Fibroblast of skin of back (primary cell): ENCODE data around the gene CD276.
"Not testable (repeated sequence)": the region's sequence is repeated elsewhere in the genome, so short reads cannot be mapped to it uniquely, and the experiment has no call there.

ENCODE experiments used
- DNase-seq: peaks from one replicate; pipeline ENCODE4 v3.0.0-alpha.2; 2013

The CD276 gene

GRCh38 chr15:73684581-73685455 is 635 bp downstream of the CD276 start:
- DNase-seq, result peak; percentile 56

- DNase-seq, result no peak
Observed at GRCh38 chr15:73685981-73686380, 1.8 kb downstream of the CD276 start.

- peak; percentile 88 for DNase-seq
Observed at GRCh38 chr15:73686781-73687256, 2.6 kb downstream of the CD276 start.

- no peak for DNase-seq
Observed at GRCh38 chr15:73687351-73687750, 3.2 kb downstream of the CD276 start.

- DNase-seq, result peak; percentile 29
Observed at GRCh38 chr15:73688455-73688854, 4.3 kb downstream of the CD276 start.

- peak; percentile 69 for DNase-seq
Observed at GRCh38 chr15:73691396-73691795, 7.2 kb downstream of the CD276 start.

GRCh38 chr15:73694419-73694818 is 10.2 kb downstream of the CD276 start:
- DNase-seq, result peak; percentile 68

GRCh38 chr15:73695773-73696640 is 11.8 kb downstream of the CD276 start:
- no peak for DNase-seq

GRCh38 chr15:73696641-73697001 is 12.4 kb downstream of the CD276 start:
- no peak for DNase-seq

- DNase-seq, result peak; percentile 89
Observed at GRCh38 chr15:73697033-73697467, 12.9 kb downstream of the CD276 start.

GRCh38 chr15:73699249-73700040 is 15.3 kb downstream of the CD276 start:
- no peak for DNase-seq

GRCh38 chr15:73700041-73700842 is 16.1 kb downstream of the CD276 start:
- DNase-seq, result peak; percentile 73

GRCh38 chr15:73702311-73703239 is 18.4 kb downstream of the CD276 start:
- not testable (repeated sequence) for DNase-seq

GRCh38 chr15:73703601-73704000 is 19.4 kb downstream of the CD276 start:
- not testable (repeated sequence) for DNase-seq

- not testable (repeated sequence) for DNase-seq
Observed at GRCh38 chr15:73704142-73704868, 20.1 kb downstream of the CD276 start.

- DNase-seq, result peak; percentile 46
Observed at GRCh38 chr15:73704869-73705645, 20.9 kb downstream of the CD276 start.

- no peak for DNase-seq
Observed at GRCh38 chr15:73708691-73709090, 24.5 kb downstream of the CD276 start.

GRCh38 chr15:73709241-73709640 is 25.1 kb downstream of the CD276 start:
- DNase-seq, result no peak

- no peak for DNase-seq
Observed at GRCh38 chr15:73709686-73710085, 25.5 kb downstream of the CD276 start.
